Germinal center (tissue), 1 donor: ENCODE results near the gene HOMER1.
"Not testable (repeated sequence)": the region's sequence is repeated elsewhere in the genome, so short reads cannot be mapped to it uniquely, and the experiment has no call there.

Experiments
- DNase-seq: peaks from one replicate; pipeline ENCODE4 v3.0.0; 2012; ENCODE audit warnings: mixed read lengths, low spot score

Gene HOMER1

GRCh38 chr5:79416499-79416898 is 97.4 kb downstream of the HOMER1 start:
- peak; percentile 56 for DNase-seq

DNA sequence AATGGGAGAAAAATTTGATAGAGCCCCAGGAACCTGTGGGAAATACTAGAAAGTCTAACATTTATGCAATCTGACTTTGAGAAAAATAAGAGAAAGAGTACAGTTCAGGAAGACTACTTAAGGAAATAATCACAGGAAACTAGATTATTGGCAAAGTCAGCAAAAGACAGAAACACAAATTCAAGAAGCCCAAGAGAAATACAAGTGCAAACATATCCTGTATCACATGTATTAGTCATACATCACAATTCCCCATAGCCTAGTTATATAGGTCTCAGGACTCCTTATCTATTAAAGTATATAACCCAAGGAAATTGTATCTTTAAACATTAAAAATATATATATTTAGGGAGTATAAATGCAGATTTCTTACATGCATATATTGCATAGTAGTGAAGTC is 100.8 kb downstream of the HOMER1 start:
- no peak for DNase-seq

DNA sequence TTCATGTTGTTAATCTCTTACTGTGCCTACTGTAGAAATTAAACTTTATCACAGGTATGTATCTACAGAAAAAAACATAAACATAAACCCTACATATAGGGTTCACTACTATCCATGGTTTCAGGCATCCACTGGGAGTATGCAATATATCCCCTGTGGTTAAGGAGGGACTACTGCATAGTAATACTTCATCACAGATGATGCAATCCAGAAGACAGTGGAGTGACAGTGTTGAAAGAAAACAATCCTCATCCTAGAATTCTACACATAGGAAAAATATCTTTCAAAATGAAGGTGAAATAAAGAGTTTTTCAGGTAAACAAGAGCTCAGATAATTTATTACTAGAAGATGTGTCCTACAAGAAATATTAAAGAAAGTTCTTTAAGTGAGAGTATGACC is 105.9 kb downstream of the HOMER1 start:
- no peak for DNase-seq

GRCh38 chr5:79407591-79407990 is 106.3 kb downstream of the HOMER1 start:
- no peak for DNase-seq

GRCh38 chr5:79401216-79401615 is 112.7 kb downstream of the HOMER1 start:
- DNase-seq, result no peak

DNA sequence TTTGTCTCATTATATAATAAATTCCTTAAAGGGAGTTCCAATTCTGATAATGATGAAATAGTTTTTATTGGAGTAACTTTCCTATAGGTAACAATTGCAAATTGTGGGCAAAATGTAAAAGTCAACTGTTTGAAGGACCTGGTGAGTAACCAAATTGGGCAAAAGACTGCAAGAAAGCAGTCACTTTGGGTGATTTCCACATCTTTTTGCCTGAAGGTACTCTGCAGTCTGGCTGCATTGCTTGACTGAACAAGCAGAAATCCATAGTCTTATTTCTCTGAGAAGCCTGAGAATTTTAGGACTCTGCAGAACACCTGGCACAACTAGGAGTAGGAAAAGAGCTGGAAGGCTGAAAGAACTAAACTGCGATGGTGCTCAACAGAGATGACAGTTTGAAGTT is 114.9 kb downstream of the HOMER1 start:
- DNase-seq, result no peak

- DNase-seq, result no peak
Measured at GRCh38 chr5:79397080-79397479, 116.9 kb downstream of the HOMER1 start.

DNA sequence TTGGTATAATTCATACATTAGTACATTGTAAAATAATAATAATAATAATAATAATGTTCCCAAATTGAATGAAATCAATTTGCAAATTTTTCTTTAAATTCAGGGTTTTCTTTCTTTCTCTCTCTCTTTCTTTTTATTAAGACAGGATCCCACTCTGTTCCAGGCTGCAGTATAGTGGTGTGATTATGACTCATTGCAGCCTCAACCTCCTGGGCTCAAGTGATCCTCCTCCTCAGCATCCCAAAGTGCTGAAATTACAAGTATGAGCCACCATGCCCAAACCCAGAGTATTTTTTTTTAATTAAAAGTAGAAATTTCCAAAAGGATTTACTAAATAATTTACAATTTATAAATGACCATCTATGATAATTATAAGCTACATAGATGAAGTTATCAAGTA is 117.7 kb downstream of the HOMER1 start:
- no peak for DNase-seq

- DNase-seq, result no peak
Measured at GRCh38 chr5:79395296-79395695, 118.6 kb downstream of the HOMER1 start.

DNA sequence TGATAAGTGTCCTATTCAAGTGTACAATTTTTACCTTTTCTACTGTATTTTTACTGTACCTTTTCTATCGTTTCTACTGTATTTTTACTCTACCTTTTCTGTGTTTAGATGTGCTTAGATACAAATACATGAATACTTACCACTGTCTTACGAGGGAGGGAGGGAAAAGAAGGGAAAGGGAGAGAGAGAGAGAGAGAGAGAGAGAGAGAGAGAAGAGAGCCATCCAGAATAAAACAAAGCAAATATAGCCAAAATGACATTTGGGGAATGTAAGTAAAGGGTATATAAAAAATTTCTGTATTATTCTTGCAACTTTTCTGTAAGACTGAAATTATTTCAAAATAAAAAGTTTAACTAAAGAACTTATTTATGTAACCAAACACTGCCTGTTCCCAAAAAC is 121.2 kb downstream of the HOMER1 start:
- DNase-seq, result no peak

GRCh38 chr5:79386679-79387078 is 127.3 kb downstream of the HOMER1 start:
- no peak for DNase-seq

- DNase-seq, result not testable (repeated sequence)
Measured at GRCh38 chr5:79385126-79385525, 128.8 kb downstream of the HOMER1 start.

- DNase-seq, result no peak
Measured at GRCh38 chr5:79378510-79379186, 135.3 kb downstream of the HOMER1 start.

- DNase-seq, result no peak
Measured at GRCh38 chr5:79357398-79357797, 156.5 kb downstream of the HOMER1 start.

DNA sequence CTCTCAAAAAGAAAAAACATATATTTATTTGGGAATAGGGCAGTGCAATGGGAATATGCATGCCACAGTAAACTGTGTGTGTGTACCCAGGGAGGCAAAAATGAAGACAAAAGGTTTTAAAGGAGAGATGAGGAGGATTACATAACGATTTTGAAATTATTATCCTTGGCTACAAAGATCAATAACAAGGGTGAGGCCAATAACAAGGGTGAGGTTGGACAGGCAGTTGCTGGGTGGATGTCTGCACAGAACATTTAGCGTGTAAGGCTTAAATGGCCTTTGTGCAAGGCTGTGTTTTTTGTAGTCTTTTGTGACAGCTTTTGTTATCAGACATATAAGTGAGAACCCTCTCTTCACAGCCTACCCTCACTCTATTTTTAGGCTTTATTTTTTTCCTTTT is 164.1 kb downstream of the HOMER1 start:
- DNase-seq, result no peak

DNA sequence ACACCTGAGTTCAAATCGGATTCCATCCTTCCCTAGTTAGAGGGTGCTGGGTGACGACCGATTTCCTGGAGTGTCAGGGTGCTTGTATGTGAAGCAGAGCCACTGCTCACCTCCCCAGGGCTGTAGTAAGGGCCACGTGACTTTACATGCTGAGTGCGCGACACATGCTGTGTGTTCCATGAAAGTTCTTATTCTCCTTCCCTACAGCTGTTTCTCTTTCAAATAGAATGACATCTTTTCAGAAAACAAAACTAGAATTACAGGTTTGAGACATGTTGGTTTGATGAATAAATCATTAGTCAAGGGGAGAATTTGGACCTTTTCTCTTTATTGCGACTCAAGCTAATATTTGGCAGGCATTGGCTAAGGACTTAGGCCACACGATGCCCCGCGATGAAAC is 164.9 kb downstream of the HOMER1 start:
- DNase-seq, result no peak

GRCh38 chr5:79346420-79346824 is 167.5 kb downstream of the HOMER1 start:
- no peak for DNase-seq

- no peak for DNase-seq
Measured at GRCh38 chr5:79333852-79334557, 179.9 kb downstream of the HOMER1 start.

GRCh38 chr5:79330071-79330470 is 183.9 kb downstream of the HOMER1 start:
- no peak for DNase-seq

GRCh38 chr5:79329453-79329852 is 184.5 kb downstream of the HOMER1 start:
- no peak for DNase-seq
